Right atrium auricular region (tissue), 2 donors: ENCODE measurements around the gene CD63. TPM values are rescaled to one million over a fixed set of nuclear protein-coding genes. Genes with fewer than 3 reads are reported as not detected.

Source experiments
- DNase-seq: peaks from one replicate; pipeline ENCODE4 v3.0.0-alpha.2; 2019; ENCODE audit warnings: low spot score
- H3K27ac ChIP-seq, 2 donors: fragments of 200-600 bp; sonication (generic); 1 replicate in 1 of 2; 2 replicates in 1 of 2; pipeline ENCODE4 v1.5.1; 2016 to 2019
- H3K27me3 ChIP-seq, 2 donors: fragments of 200-600 bp; sonication (generic); one replicate each; pipeline versions ENCODE4 v1.5.1 to v1.6.0; 2017 to 2019
- H3K36me3 ChIP-seq: fragments of 200-600 bp; sonication (generic); one replicate; pipeline ENCODE4 v1.5.1; 2016
- H3K4me1 ChIP-seq, 2 donors: fragments of 200-600 bp; sonication (generic); one replicate each; pipeline versions ENCODE4 v1.5.1 to v1.6.0; 2017 to 2019
- H3K4me3 ChIP-seq, 2 donors: fragments of 200-600 bp; sonication (generic); 1 replicate in 1 of 2; 2 replicates in 1 of 2; pipeline ENCODE4 v1.5.1; 2017 to 2019; ENCODE audit warnings: mild to moderate bottlenecking in 1 of 2, moderate library complexity in 1 of 2
- H3K9me3 ChIP-seq, 2 donors: fragments of 200-600 bp; sonication (generic); one replicate each; pipeline ENCODE4 v1.5.1; 2019
- CTCF ChIP-seq, 2 donors: fragments of 200-600 bp; sonication (generic); IDR thresholded peaks; one replicate each; pipeline ENCODE4 v1.5.1; 2019; ENCODE audit warnings: antibody characterized with exemption in 2 of 2
- total RNA-seq, 2 donors: library from RNA; depleted of rRNA; stranded (reverse); fragments of >200 nt; gene quantifications; one replicate each; pipeline ENCODE4 v1.1.0, GENCODE V29; 2016

Gene CD63
- total RNA-seq, 2 donors from 2014 or later, result 1,041 to 1,122 TPM

DNA sequence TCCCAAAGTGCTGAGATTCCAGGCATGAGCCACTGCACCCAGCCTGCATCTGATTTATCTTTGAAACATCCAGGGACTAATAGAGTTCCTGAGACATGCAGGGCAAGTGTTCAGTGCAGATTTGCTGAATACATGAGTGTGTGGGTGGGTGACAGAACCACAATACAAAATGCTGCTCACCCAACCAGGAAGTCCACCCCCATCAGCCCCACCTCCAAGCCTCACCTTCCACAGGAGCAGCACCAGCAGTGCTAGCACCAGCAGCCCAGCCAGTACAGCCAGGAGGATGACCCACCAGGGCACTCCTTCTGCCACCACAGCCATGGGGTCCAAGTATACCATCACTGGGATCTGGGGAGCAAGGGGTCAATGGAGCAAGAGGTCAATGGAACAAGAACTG, 41.1 kb downstream of the CD63 start:
- peaks cover 0 to 7% of the 10 kb centered on the region in 2 donors for H3K4me1 ChIP-seq
- peaks cover 43% of the 10 kb centered on the region for H3K36me3 ChIP-seq
- no peaks in the 10 kb centered on the region for H3K9me3 ChIP-seq
- no peak overlapping the region for H3K4me3 ChIP-seq
- DNase-seq, result no peak
- no peaks in the 10 kb centered on the region for H3K27me3 ChIP-seq
- H3K27ac ChIP-seq, result no peak overlapping the region
- TF ChIP-seq CTCF (IDR thresholded peaks at IDR 0.05), result no peak

DNA sequence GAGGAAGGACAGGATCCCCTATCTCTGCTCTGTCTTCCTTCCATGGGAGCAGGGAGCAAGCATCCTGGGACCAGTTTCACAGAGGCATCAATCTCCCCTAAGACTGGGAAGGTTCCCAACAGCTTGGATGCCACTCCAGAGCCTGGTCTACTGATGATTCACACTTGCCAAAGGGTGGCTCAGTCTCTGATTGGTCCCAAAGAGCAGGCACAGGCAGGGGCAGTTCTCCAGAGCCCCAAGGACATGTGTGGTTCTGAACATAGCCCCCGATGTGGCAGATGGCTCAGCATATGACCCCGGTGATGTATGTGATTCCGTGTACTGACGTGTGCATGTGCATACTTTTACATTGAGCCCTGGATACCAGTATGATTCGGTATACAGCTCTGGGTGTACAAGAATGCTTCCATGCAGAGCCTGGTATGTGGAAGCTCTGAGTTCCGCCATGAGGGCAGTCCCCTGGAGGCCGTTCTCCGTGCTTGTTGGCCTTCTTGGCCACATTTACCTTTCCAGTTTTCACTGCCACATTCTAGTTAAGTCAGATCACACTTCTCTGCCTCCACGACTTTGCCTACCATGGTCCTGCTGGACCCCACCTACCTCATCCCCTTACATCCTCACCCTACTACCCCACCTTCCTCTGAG, 42.3 kb downstream of the CD63 start:
- Histone ChIP-seq H3K4me3 (no peak overlapping the region), H3K27ac (no peak overlapping the region), H3K36me3 (peaks cover 31% of the 10 kb centered on the region), H3K4me1 (peaks cover 0 to 15% of the 10 kb centered on the region in 2 donors), H3K27me3 (no peaks in the 10 kb centered on the region), H3K9me3 (no peaks in the 10 kb centered on the region)
- no peak for DNase-seq
- TF ChIP-seq CTCF (IDR thresholded peaks at IDR 0.05), result no peak

- H3K27ac ChIP-seq, result no peak overlapping the region
- H3K4me3 ChIP-seq, result no peak overlapping the region
- H3K4me1 ChIP-seq, result peaks cover 0 to 21% of the 10 kb centered on the region in 2 donors
- no peak for DNase-seq
- no peaks in the 10 kb centered on the region for H3K27me3 ChIP-seq
- TF ChIP-seq CTCF (IDR thresholded peaks at IDR 0.05), result no peak
- no peaks in the 10 kb centered on the region for H3K9me3 ChIP-seq
- peaks cover 30% of the 10 kb centered on the region for H3K36me3 ChIP-seq
These were observed 43.1 kb downstream of the CD63 start for GRCh38 chr12:55685671-55686070.

- Histone ChIP-seq H3K4me1 (peaks cover 0 to 21% of the 10 kb centered on the region in 2 donors), H3K4me3 (peak overlapping the region in 1 of 2 donors; percentile 49), H3K36me3 (peaks cover 30% of the 10 kb centered on the region), H3K27me3 (no peaks in the 10 kb centered on the region), H3K9me3 (no peaks in the 10 kb centered on the region), H3K27ac (peak overlapping the region; percentile 7 to 29)
- no peak for DNase-seq
- TF ChIP-seq CTCF (IDR thresholded peaks at IDR 0.05), result no peak
These were observed 43.9 kb downstream of the CD63 start for GRCh38 chr12:55684761-55685370.

- no peak for DNase-seq
- Histone ChIP-seq H3K9me3 (no peaks in the 10 kb centered on the region), H3K36me3 (peaks cover 22% of the 10 kb centered on the region), H3K4me3 (peak overlapping the region; percentile 49 to 53), H3K4me1 (peaks cover 0 to 21% of the 10 kb centered on the region in 2 donors), H3K27ac (peak overlapping the region; percentile 7 to 70), H3K27me3 (no peaks in the 10 kb centered on the region)
- TF ChIP-seq CTCF (IDR thresholded peaks at IDR 0.05), result no peak
These were observed 45.1 kb downstream of the CD63 start for GRCh38 chr12:55683676-55684075.
